Measurements from ENCODE around the gene LHX6.

GRCh38 chr9:122162415-122162814 is 66.3 kb downstream of the LHX6 start:
- TF ChIP-seq, protein P1, sequence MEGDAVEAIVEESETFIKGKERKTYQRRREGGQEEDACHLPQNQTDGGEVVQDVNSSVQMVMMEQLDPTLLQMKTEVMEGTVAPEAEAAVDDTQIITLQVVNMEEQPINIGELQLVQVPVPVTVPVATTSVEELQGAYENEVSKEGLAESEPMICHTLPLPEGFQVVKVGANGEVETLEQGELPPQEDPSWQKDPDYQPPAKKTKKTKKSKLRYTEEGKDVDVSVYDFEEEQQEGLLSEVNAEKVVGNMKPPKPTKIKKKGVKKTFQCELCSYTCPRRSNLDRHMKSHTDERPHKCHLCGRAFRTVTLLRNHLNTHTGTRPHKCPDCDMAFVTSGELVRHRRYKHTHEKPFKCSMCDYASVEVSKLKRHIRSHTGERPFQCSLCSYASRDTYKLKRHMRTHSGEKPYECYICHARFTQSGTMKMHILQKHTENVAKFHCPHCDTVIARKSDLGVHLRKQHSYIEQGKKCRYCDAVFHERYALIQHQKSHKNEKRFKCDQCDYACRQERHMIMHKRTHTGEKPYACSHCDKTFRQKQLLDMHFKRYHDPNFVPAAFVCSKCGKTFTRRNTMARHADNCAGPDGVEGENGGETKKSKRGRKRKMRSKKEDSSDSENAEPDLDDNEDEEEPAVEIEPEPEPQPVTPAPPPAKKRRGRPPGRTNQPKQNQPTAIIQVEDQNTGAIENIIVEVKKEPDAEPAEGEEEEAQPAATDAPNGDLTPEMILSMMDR (IDR thresholded peaks at IDR 0.05 in 2 of 3, conservative IDR thresholded peaks at IDR 0.05 in 1 of 3; ENCODE audit: borderline replicate concordance in 1 of 3, insufficient read depth in 1 of 3, low read depth in 2 of 3, low read length in 2 of 3), result no peak
- TF ChIP-seq ZNF274 (IDR thresholded peaks at IDR 0.05; ENCODE audit: low read depth, low read length) (no peak), EZH2phosphoT487 (IDR thresholded peaks at IDR 0.05; ENCODE audit: borderline replicate concordance) (no peak), RAD21 (IDR thresholded peaks at IDR 0.05; ENCODE audit: low read depth) (no peak)
